IMR-90 (cell line): Measurements from ENCODE around the gene FAM162B.

Experiments
- CTCF ChIP-seq: conservative IDR thresholded peaks from 2 replicates; pipeline ENCODE4 v1.5.1; 2012; ENCODE audit warnings: mild to moderate bottlenecking, low read depth, low read length, improper control_type of control experiment
- RAD21 ChIP-seq: IDR thresholded peaks from 2 replicates; pipeline ENCODE4 v1.6.1; 2012; ENCODE audit warnings: low read length, improper control_type of control experiment

- TF ChIP-seq CTCF (no peak), RAD21 (no peak)
These were observed 46.6 kb upstream of the FAM162B start for GRCh38 chr6:116812051-116812650.
